Measurements from ENCODE around the gene CYP27B1.

GRCh38 chr12:57755194-57755453 is 11.8 kb downstream of the CYP27B1 start:
- TF ChIP-seq CTCF (IDR thresholded peaks at IDR 0.05), result no peak
- no peak for TF ChIP-seq POLR2A (IDR thresholded peaks at IDR 0.05)

Data from stomach (tissue), 4 donors.